H1 (cell line): ENCODE measurements around the gene CRYBG3. TPM values are rescaled to one million over a fixed set of nuclear protein-coding genes. Genes with fewer than 3 reads are reported as not detected.

Experiments used
- CTCF ChIA-PET: fragments of 300-600 bp; sonication (Branson Sonifier 250); formaldehyde crosslinking; loops from one replicate; lab custom pipeline; 2021; ENCODE audit not compliant: partially characterized antibody; lab: Charles Lee
- POLR2A ChIA-PET: fragments of 300-600 bp; sonication (Branson Sonifier 250); formaldehyde crosslinking; loops from one replicate; lab custom pipeline; 2021; ENCODE audit warnings: inconsistent platforms; ENCODE audit not compliant: partially characterized antibody; lab: Charles Lee
- DNase-seq, 2 experiments: peaks; one replicate each; pipeline versions ENCODE4 v3.0.0 to v3.0.0-alpha.2; 2010 to 2022; ENCODE audit warnings: low spot score in 2 of 2, low read depth in 1 of 2, mixed read lengths in 1 of 2
- FAIRE-seq: peaks from 2 replicates; lab custom pipeline; 2011; peaks lifted over from hg19 to GRCh38; lab: Jason Lieb, UNC
- H2AFZ ChIP-seq: 2 replicates; pipeline ENCODE4 v1.8.1; 2012; ENCODE audit warnings: low read length, inconsistent platforms
- H2AK5ac ChIP-seq: 2 replicates; pipeline ENCODE4 v1.6.1; 2013; ENCODE audit warnings: low read depth, low read length
- H2BK120ac ChIP-seq: replicated peaks from 2 replicates; pipeline ENCODE3; 2013; ENCODE audit warnings: low read depth, low read length, inconsistent platforms
- H2BK12ac ChIP-seq: 2 replicates; pipeline ENCODE4 v1.6.1; 2013; ENCODE audit warnings: low read depth, low read length
- H2BK15ac ChIP-seq: 2 replicates; pipeline ENCODE4 v1.6.1; 2013; ENCODE audit warnings: low read length
- H2BK20ac ChIP-seq: 2 replicates; pipeline ENCODE4 v1.6.1; 2013; ENCODE audit warnings: low read length
- H2BK5ac ChIP-seq: 2 replicates; pipeline ENCODE4 v1.6.1; 2013; ENCODE audit warnings: low read depth, low read length
- H3K14ac ChIP-seq: 2 replicates; pipeline ENCODE4 v1.6.1; 2013; ENCODE audit warnings: inconsistent platforms; ENCODE audit not compliant: insufficient read length
- H3K18ac ChIP-seq: 2 replicates; pipeline ENCODE4 v1.6.1; 2013; ENCODE audit warnings: low read length; ENCODE audit errors: extremely low read depth
- H3K23ac ChIP-seq: 2 replicates; pipeline ENCODE4 v1.6.1; 2013; ENCODE audit warnings: inconsistent platforms; ENCODE audit not compliant: insufficient read length
- H3K23me2 ChIP-seq: 2 replicates; pipeline ENCODE4 v1.6.1; 2013; ENCODE audit warnings: low read depth, low read length
- H3K27ac ChIP-seq: 2 replicates; pipeline ENCODE4 v1.6.1; 2011; ENCODE audit warnings: low read depth, low read length, inconsistent platforms
- H3K27me3 ChIP-seq, 4 experiments: replicated peaks in 1 of 4; 1 replicate in 1 of 4; 2 replicates in 3 of 4; pipeline versions ENCODE4 v1.6.1 to v1.8.1; 2011 to 2013; ENCODE audit warnings: low read length in 3 of 4, mild to moderate bottlenecking in 3 of 4, inconsistent platforms in 2 of 4, mixed read lengths in 2 of 4, moderate library complexity in 1 of 4; ENCODE audit not compliant: control insufficient read depth in 3 of 4, insufficient read depth in 3 of 4; ENCODE audit errors: extremely low read depth in 1 of 4
- H3K36me3 ChIP-seq, 4 experiments: 2 replicates each; pipeline versions ENCODE4 v1.6.1 to v1.8.1; 2011 to 2013; ENCODE audit warnings: mild to moderate bottlenecking in 4 of 4, low read length in 3 of 4, moderate library complexity in 2 of 4, control low read depth in 1 of 4, inconsistent platforms in 1 of 4; ENCODE audit not compliant: insufficient read depth in 4 of 4, control insufficient read depth in 2 of 4
- H3K4ac ChIP-seq: replicated peaks from 2 replicates; pipeline ENCODE3; 2013; ENCODE audit warnings: low read length, low read depth, mixed read lengths, inconsistent platforms; ENCODE audit not compliant: insufficient read length
- H3K4me1 ChIP-seq, 4 experiments: replicated peaks in 1 of 4; 1 replicate in 1 of 4; 2 replicates in 3 of 4; pipeline versions ENCODE4 v1.6.1 to v1.8.1; 2011 to 2013; ENCODE audit warnings: low read length in 3 of 4, inconsistent platforms in 2 of 4, mixed read lengths in 1 of 4; ENCODE audit not compliant: insufficient read depth in 4 of 4, control insufficient read depth in 3 of 4
- H3K4me2 ChIP-seq, 2 experiments: 2 replicates each; pipeline versions ENCODE4 v1.6.1 to v1.8.1; 2011 to 2013; ENCODE audit warnings: low read depth in 2 of 2, low read length in 2 of 2, control low read depth in 1 of 2, inconsistent platforms in 1 of 2, mild to moderate bottlenecking in 1 of 2; ENCODE audit not compliant: insufficient read depth in 1 of 2
- H3K4me3 ChIP-seq, 4 experiments: fragments of 200-600, 300-600 bp in 1 of 4; sonication (generic), shearing (Covaris generic), sonication (Bioruptor Twin) in 1 of 4; 2 replicates each; pipeline versions ENCODE4 v1.5.1 to v1.8.1; 2011 to 2016; ENCODE audit warnings: low read length in 4 of 4, low read depth in 3 of 4, control low read depth in 2 of 4, inconsistent platforms in 2 of 4, mild to moderate bottlenecking in 2 of 4, mixed read lengths in 1 of 4, moderate library complexity in 1 of 4; ENCODE audit not compliant: insufficient read depth in 2 of 4; ENCODE audit errors: extremely low read depth in 1 of 4
- H3K56ac ChIP-seq: replicated peaks from 2 replicates; pipeline ENCODE3; 2013; ENCODE audit warnings: low read depth, mild to moderate bottlenecking, mixed read lengths, low read length, inconsistent platforms; ENCODE audit not compliant: insufficient read length
- H3K79me1 ChIP-seq: 2 replicates; pipeline ENCODE4 v1.6.1; 2013; ENCODE audit warnings: low read depth, low read length, control low read depth
- H3K79me2 ChIP-seq, 2 experiments: 2 replicates each; pipeline versions ENCODE4 v1.6.1 to v1.8.1; 2012 to 2013; ENCODE audit warnings: low read length in 2 of 2, mild to moderate bottlenecking in 2 of 2, inconsistent platforms in 1 of 2; ENCODE audit not compliant: insufficient read depth in 2 of 2, control insufficient read depth in 1 of 2
- H3K9ac ChIP-seq, 4 experiments: replicated peaks in 1 of 4; 1 replicate in 1 of 4; 2 replicates in 3 of 4; pipeline versions ENCODE4 v1.6.1 to v1.8.1; 2011 to 2013; ENCODE audit warnings: low read depth in 3 of 4, low read length in 3 of 4, control low read depth in 2 of 4, mild to moderate bottlenecking in 2 of 4, moderate library complexity in 2 of 4, inconsistent platforms in 1 of 4; ENCODE audit errors: extremely low read depth in 1 of 4
- H3K9me3 ChIP-seq, 2 experiments: 2 replicates each; pipeline versions ENCODE4 v1.6.1 to v1.8.1; 2012 to 2013; ENCODE audit warnings: mild to moderate bottlenecking in 2 of 2, moderate library complexity in 2 of 2, control low read depth in 1 of 2, inconsistent platforms in 1 of 2, low read depth in 1 of 2, low read length in 1 of 2, mixed read lengths in 1 of 2; ENCODE audit not compliant: insufficient read depth in 2 of 2
- H4K20me1 ChIP-seq, 2 experiments: replicated peaks in 1 of 2; 2 replicates each; pipeline versions ENCODE3 to v1.8.1; 2011 to 2013; ENCODE audit warnings: inconsistent platforms in 2 of 2, low read length in 2 of 2, mild to moderate bottlenecking in 1 of 2; ENCODE audit not compliant: insufficient read depth in 2 of 2, control insufficient read depth in 1 of 2
- H4K5ac ChIP-seq: 2 replicates; pipeline ENCODE4 v1.6.1; 2013; ENCODE audit warnings: low read length, low read depth, mixed read lengths, inconsistent platforms; ENCODE audit not compliant: insufficient read length
- H4K8ac ChIP-seq: 2 replicates; pipeline ENCODE4 v1.8.0; 2013; ENCODE audit warnings: mild to moderate bottlenecking, moderate library complexity, low read length, inconsistent platforms; ENCODE audit not compliant: insufficient read depth; ENCODE audit errors: extremely low read depth
- H4K91ac ChIP-seq: replicated peaks from 2 replicates; pipeline ENCODE3; 2013; ENCODE audit warnings: low read length, mixed read lengths, inconsistent platforms; ENCODE audit not compliant: insufficient read length
- BRCA1 ChIP-seq: IDR thresholded peaks from 2 replicates; pipeline ENCODE4 v1.6.1; 2012; ENCODE audit warnings: low read depth, low read length, improper control_type of control experiment
- CEBPB ChIP-seq: IDR thresholded peaks from 2 replicates; pipeline ENCODE4 v1.6.1; 2012; ENCODE audit warnings: low read depth, low read length
- CHD2 ChIP-seq: IDR thresholded peaks from 2 replicates; pipeline ENCODE4 v1.6.1; 2012; ENCODE audit warnings: low read length, improper control_type of control experiment
- GABPA ChIP-seq: IDR thresholded peaks from 2 replicates; pipeline ENCODE4 v1.6.1; 2011; ENCODE audit warnings: mild to moderate bottlenecking, low read length, moderate library complexity, borderline replicate concordance; ENCODE audit not compliant: insufficient read depth
- GTF2F1 ChIP-seq: IDR thresholded peaks from 2 replicates; pipeline ENCODE4 v1.6.1; 2012; ENCODE audit warnings: low read depth, low read length, improper control_type of control experiment, borderline replicate concordance
- HDAC6 ChIP-seq: IDR thresholded peaks from one replicate; pipeline ENCODE4 v1.7.1; 2012; ENCODE audit warnings: low read depth, mild to moderate bottlenecking, inconsistent platforms, low read length, moderate library complexity
- KDM4A ChIP-seq: IDR thresholded peaks from one replicate; pipeline ENCODE4 v1.7.1; 2012; ENCODE audit warnings: low read depth, mild to moderate bottlenecking, moderate library complexity, low read length, inconsistent platforms; ENCODE audit not compliant: severe bottlenecking
- MAFK ChIP-seq: IDR thresholded peaks from 2 replicates; pipeline ENCODE4 v1.6.1; 2012; ENCODE audit warnings: low read depth, mild to moderate bottlenecking, improper control_type of control experiment, low read length
- NRF1 ChIP-seq: IDR thresholded peaks from 2 replicates; pipeline ENCODE4 v1.6.1; 2011; ENCODE audit warnings: mild to moderate bottlenecking, low read depth, low read length, improper control_type of control experiment
- RAD21 ChIP-seq, 2 experiments: IDR thresholded peaks in 1 of 2; conservative IDR thresholded peaks in 1 of 2; 2 replicates each; pipeline ENCODE4 v1.6.1; 2011; ENCODE audit warnings: low read depth in 2 of 2, low read length in 2 of 2, improper control_type of control experiment in 1 of 2, inconsistent platforms in 1 of 2, mild to moderate bottlenecking in 1 of 2, moderate library complexity in 1 of 2
- SP1 ChIP-seq: IDR thresholded peaks from 2 replicates; pipeline ENCODE4 v1.6.1; 2011; ENCODE audit warnings: low read depth, low read length
- TAF1 ChIP-seq: IDR thresholded peaks from 2 replicates; pipeline ENCODE4 v1.6.1; 2011; ENCODE audit warnings: mild to moderate bottlenecking, low read depth, low read length
- WGBS, 2 experiments: shearing (Covaris generic) in 1 of 2; methylation state at CpG; one replicate each; pipeline versions ENCODE4 v1.1.6 to v1.1.7; 2013 to 2015; ENCODE audit warnings: low lambda C conversion rate in 2 of 2, mixed read lengths in 2 of 2, inconsistent platforms in 1 of 2, low coverage in 1 of 2, missing lambda C conversion rate in 1 of 2; ENCODE audit not compliant: insufficient replicate concordance in 2 of 2, insufficient coverage in 1 of 2, insufficient read length in 1 of 2; ENCODE audit errors: extremely low coverage in 1 of 2, missing lambda C conversion rate in 1 of 2; 5-methylcytosine and 5-hydroxymethylcytosine counted together
- polyA plus RNA-seq, 7 experiments: library from polyadenylated mRNA; depleted of rRNA in 3 of 7; stranded (reverse) in 5 of 7; unstranded in 2 of 7; fragments of >200 nt in 5 of 7; fragments of 200-250 nt in 2 of 7; gene quantifications; 1 replicate in 5 of 7; 2 replicates in 1 of 7; 4 replicates in 1 of 7; pipeline versions ENCODE4 v1.2.1 to v1.2.3, GENCODE V29; 2011 to 2013; ENCODE audit warnings: missing spikeins in 2 of 7, mixed read lengths in 2 of 7
- total RNA-seq: library from RNA; stranded (reverse); fragmentation: NEBNext Ultra II Directional; extraction: Animal tissue kit (Norgen Biotek cat#: 25700); gene quantifications from 2 replicates; pipeline ENCODE4 v1.2.1, GENCODE V29; 2021

Gene CRYBG3
- total and polyA plus RNA-seq, 2 of the 8 experiments (the other 6 are each of a cell fraction or from before 2014, with no cell fraction given) = 2.1 to 8.0 TPM

GRCh38 chr3:97969541-97969940 is 147.7 kb downstream of the CRYBG3 start:
- Histone ChIP-seq H3K79me1 (peaks cover 2% of the 10 kb centered on the region; the same call in 1 of the 2 replicates), H3K18ac (no peak overlapping the region), H3K4me1 (no peaks in the 10 kb centered on the region), H3K23me2 (peaks cover 4% of the 10 kb centered on the region; the same call in 1 of the 2 replicates), H2AK5ac (no peak overlapping the region), H3K4me2 (no peak overlapping the region), H2BK20ac (no peak overlapping the region), H4K5ac (no peak overlapping the region), H2BK12ac (no peak overlapping the region), H3K27me3 (no peaks in the 10 kb centered on the region), H4K91ac (no peak overlapping the region), H2AFZ (no peak overlapping the region), H3K36me3 (no peaks in the 10 kb centered on the region; a peak in 1 of 8 replicates), H3K23ac (no peak overlapping the region), H2BK15ac (no peak overlapping the region), H2BK5ac (no peak overlapping the region), H3K9me3 (no peaks in the 10 kb centered on the region), H3K4me3 (no peak overlapping the region), H3K79me2 (no peaks in the 10 kb centered on the region), H4K20me1 (no peaks in the 10 kb centered on the region), H3K4ac (no peak overlapping the region), H2BK120ac (no peak overlapping the region), H4K8ac (no peak overlapping the region), H3K56ac (no peak overlapping the region), H3K9ac (no peak overlapping the region), H3K14ac (no peak overlapping the region), H3K27ac (no peak overlapping the region)
- FAIRE-seq = no peak
- CTCF ChIA-PET = interaction anchor here (0.6 to 3.1 kb wide), 6 partner anchors 16 to 220 kb away, joined by 3 to 23 read pairs (median 8); partner anchors contain the start of gene CRYBG3
- no peak for DNase-seq
- no peak for TF ChIP-seq CHD2
- TF ChIP-seq MAFK = no peak
- TF ChIP-seq CEBPB = no peak
- no peak for TF ChIP-seq HDAC6
- TF ChIP-seq TAF1 = no peak
- no peak for TF ChIP-seq GTF2F1
- no peak for TF ChIP-seq BRCA1
- no peak for TF ChIP-seq KDM4A
- TF ChIP-seq RAD21 (IDR thresholded peaks at IDR 0.05 in 1 of 2, conservative IDR thresholded peaks at IDR 0.05 in 1 of 2; ENCODE audit: low read depth in 2 of 2, low read length in 2 of 2) = no peak
- TF ChIP-seq NRF1 = no peak
- TF ChIP-seq SP1 = no peak
- TF ChIP-seq GABPA = no peak
- 92% methylated on average over 5 of the region's 5 CpGs; no CpG with 5 or more reads in 1 of the 2 experiments for WGBS, 2 experiments
- POLR2A ChIA-PET = no interaction called here
